Measurements from ENCODE around the gene TMEM101.
"Not testable (repeated sequence)": the region's sequence is repeated elsewhere in the genome, so short reads cannot be mapped to it uniquely, and the experiment has no call there.

TMEM101 gene

DNA sequence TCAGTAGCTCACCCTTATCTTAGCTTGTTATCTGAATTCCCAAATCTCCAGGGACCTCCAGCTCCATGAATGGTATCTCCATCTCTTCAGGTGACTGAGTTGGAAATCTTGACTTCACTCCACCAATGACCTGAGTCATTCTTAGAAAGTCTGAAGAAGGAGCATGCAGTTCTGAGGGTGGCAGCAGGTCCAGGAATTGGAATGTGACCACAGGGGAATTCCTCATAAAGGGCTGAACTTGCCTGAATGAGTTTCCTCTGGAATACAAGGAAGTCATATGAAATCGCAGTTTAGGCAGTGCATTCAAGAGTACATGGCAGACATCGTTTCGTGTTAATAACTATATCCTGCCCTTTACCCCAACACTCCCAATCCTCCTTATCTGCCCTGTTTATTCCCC lies 48.5 kb downstream of the TMEM101 start:
- Histone ChIP-seq H3K9ac (ENCODE audit: low read length) (no peak overlapping the region), H3K27me3 (replicated peaks; ENCODE audit: control insufficient read depth, insufficient read depth, low read length) (peaks cover 7% of the 10 kb centered on the region), H3K36me3 (ENCODE audit: control insufficient read depth, insufficient read depth, low read length, severe bottlenecking) (no peaks in the 10 kb centered on the region), H3K4me3 (ENCODE audit: low read length) (no peak overlapping the region), H3K9me3 (ENCODE audit: control insufficient read depth, low read length) (no peaks in the 10 kb centered on the region), H3K4me1 (ENCODE audit: control insufficient read depth, insufficient read depth, low read length) (no peaks in the 10 kb centered on the region)
- DNase-seq (ENCODE audit: low read depth): no peak

DNA sequence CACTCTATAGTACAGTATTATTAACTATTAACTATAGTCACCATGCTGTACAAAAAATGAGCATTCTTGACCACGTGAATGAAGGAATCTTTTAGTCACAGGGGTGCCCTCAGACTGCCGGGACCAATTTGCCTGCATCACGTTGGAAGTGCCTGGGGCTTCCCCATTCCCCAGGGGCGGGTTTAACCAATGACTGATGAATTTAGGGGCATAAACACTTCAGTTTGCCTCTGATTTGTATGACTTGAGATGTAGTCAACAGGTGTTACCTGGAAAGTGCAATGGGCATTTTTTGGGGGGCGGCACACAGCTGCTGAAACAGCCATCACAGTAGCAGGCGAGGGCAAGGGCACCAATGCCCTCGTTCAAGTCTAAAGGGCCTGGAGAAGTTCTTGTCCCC lies 52.3 kb downstream of the TMEM101 start:
- Histone ChIP-seq H3K4me1 (ENCODE audit: control insufficient read depth, insufficient read depth, low read length) (no peaks in the 10 kb centered on the region), H3K9ac (ENCODE audit: low read length) (no peak overlapping the region), H3K9me3 (ENCODE audit: control insufficient read depth, low read length) (no peaks in the 10 kb centered on the region), H3K4me3 (ENCODE audit: low read length) (no peak overlapping the region), H3K36me3 (ENCODE audit: control insufficient read depth, insufficient read depth, low read length, severe bottlenecking) (no peaks in the 10 kb centered on the region), H3K27me3 (replicated peaks; ENCODE audit: control insufficient read depth, insufficient read depth, low read length) (peaks cover under 1% of the 10 kb centered on the region)
- no peak for DNase-seq (ENCODE audit: low read depth)

DNA sequence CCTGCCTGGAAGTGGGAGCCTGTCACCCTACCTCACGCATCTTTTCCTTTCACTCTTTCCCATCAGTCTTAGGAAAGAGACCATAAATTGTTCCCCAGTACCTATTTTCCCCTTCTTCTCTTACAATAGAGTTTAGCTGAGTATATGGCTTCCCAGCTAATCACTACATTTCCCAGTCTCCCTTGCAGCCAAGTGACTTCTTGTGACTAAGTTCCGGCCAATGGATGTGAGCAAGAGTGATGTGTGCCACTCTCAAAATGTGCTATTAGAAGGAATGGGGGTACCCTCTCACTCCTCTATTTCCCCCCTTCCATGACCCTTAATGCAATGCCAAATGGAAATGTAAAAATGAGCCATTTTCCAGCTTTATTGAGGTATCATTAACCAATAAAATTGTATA lies 52.8 kb downstream of the TMEM101 start:
- Histone ChIP-seq H3K27me3 (replicated peaks; ENCODE audit: control insufficient read depth, insufficient read depth, low read length) (no peaks in the 10 kb centered on the region), H3K4me3 (ENCODE audit: low read length) (no peak overlapping the region), H3K9me3 (ENCODE audit: control insufficient read depth, low read length) (no peaks in the 10 kb centered on the region), H3K4me1 (ENCODE audit: control insufficient read depth, insufficient read depth, low read length) (no peaks in the 10 kb centered on the region), H3K36me3 (ENCODE audit: control insufficient read depth, insufficient read depth, low read length, severe bottlenecking) (no peaks in the 10 kb centered on the region), H3K9ac (ENCODE audit: low read length) (no peak overlapping the region)
- no peak for DNase-seq (ENCODE audit: low read depth)

DNA sequence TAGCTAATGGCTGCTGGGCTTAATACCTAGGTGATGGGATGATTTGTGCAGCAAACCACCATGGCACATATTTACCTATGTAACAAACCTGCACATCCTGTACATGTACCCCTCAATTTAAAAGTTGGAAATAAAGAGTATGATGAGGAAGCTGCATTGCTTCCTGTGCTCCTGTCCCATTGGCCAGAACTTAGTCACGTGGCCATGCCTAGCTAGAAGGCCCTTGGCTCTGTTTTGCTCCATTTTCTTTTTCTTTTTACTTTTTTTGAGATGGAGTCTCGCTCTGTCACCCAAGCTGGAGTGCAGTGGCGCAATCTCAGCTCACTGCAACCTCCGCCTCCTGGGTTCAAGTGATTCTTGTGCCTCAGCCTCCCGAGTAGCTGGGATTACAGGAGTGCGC lies 53.5 kb downstream of the TMEM101 start:
- not testable (repeated sequence) for H3K4me1 ChIP-seq (ENCODE audit: control insufficient read depth, insufficient read depth, low read length); DNase-seq (ENCODE audit: low read depth); H3K9ac ChIP-seq (ENCODE audit: low read length); H3K36me3 ChIP-seq (ENCODE audit: control insufficient read depth, insufficient read depth, low read length, severe bottlenecking); H3K4me3 ChIP-seq (ENCODE audit: low read length); H3K9me3 ChIP-seq (ENCODE audit: control insufficient read depth, low read length); H3K27me3 ChIP-seq (replicated peaks; ENCODE audit: control insufficient read depth, insufficient read depth, low read length)
